ENCODE results near the gene NTN4.

Gene NTN4

GRCh38 chr12:95834572-95834971, 44.0 kb upstream of the NTN4 start:
- no peak overlapping the region for H4K5ac ChIP-seq (ENCODE audit: low read length)
- H3K36me3 ChIP-seq (ENCODE audit: control insufficient read depth, insufficient read depth, low read length): no peaks in the 10 kb centered on the region
- H2BK5ac ChIP-seq (ENCODE audit: low read length): no peak overlapping the region
- H3K4me1 ChIP-seq (ENCODE audit: control insufficient read depth, low read depth, low read length): no peaks in the 10 kb centered on the region
- H3K9ac ChIP-seq (ENCODE audit: low read length): no peak overlapping the region
- H3K23ac ChIP-seq (ENCODE audit: low read length): no peak overlapping the region
- WGBS (ENCODE audit: extremely low coverage, insufficient coverage, low lambda C conversion rate): no CpG with 5 or more reads among the region's 1 CpG
- H3K4me3 ChIP-seq (ENCODE audit: low read length): no peak overlapping the region
- no peak overlapping the region for H2AK5ac ChIP-seq (ENCODE audit: low read length)
- no peak overlapping the region for H3K18ac ChIP-seq (ENCODE audit: low read length)
- H3K27me3 ChIP-seq (ENCODE audit: insufficient read depth, low read length, poor library complexity): no peaks in the 10 kb centered on the region
- no peak overlapping the region for H3K4me2 ChIP-seq (ENCODE audit: low read length)
- no peak for DNase-seq
- no peak overlapping the region for H4K8ac ChIP-seq (ENCODE audit: low read depth, low read length)
- no peaks in the 10 kb centered on the region for H3K79me2 ChIP-seq (ENCODE audit: control insufficient read depth, insufficient read depth, low read length)
- H3K4ac ChIP-seq (ENCODE audit: low read depth, low read length): no peak overlapping the region
- H2BK15ac ChIP-seq (replicated peaks; ENCODE audit: low read depth): no peak overlapping the region
- no peak overlapping the region for H3K56ac ChIP-seq (ENCODE audit: low read length)
- H3K79me1 ChIP-seq (ENCODE audit: low read length): no peaks in the 10 kb centered on the region
- H2BK120ac ChIP-seq (ENCODE audit: low read depth, low read length): no peak overlapping the region
- no peak overlapping the region for H3K27ac ChIP-seq (ENCODE audit: low read depth, low read length)

GRCh38 chr12:95830335-95831089, 39.9 kb upstream of the NTN4 start:
- Histone ChIP-seq H3K9ac (ENCODE audit: low read length) (no peak overlapping the region), H3K27me3 (ENCODE audit: insufficient read depth, low read length, poor library complexity) (no peaks in the 10 kb centered on the region), H3K4me1 (ENCODE audit: control insufficient read depth, low read depth, low read length) (no peaks in the 10 kb centered on the region), H3K27ac (ENCODE audit: low read depth, low read length) (no peak overlapping the region), H4K5ac (ENCODE audit: low read length) (no peak overlapping the region), H3K79me1 (ENCODE audit: low read length) (no peaks in the 10 kb centered on the region), H3K4me3 (ENCODE audit: low read length) (no peak overlapping the region), H3K4me2 (ENCODE audit: low read length) (no peak overlapping the region), H3K23ac (ENCODE audit: low read length) (no peak overlapping the region), H3K36me3 (ENCODE audit: control insufficient read depth, insufficient read depth, low read length) (no peaks in the 10 kb centered on the region), H2BK5ac (ENCODE audit: low read length) (no peak overlapping the region), H2AK5ac (ENCODE audit: low read length) (no peak overlapping the region), H4K8ac (ENCODE audit: low read depth, low read length) (no peak overlapping the region), H2BK15ac (replicated peaks; ENCODE audit: low read depth) (no peak overlapping the region), H3K4ac (ENCODE audit: low read depth, low read length) (no peak overlapping the region), H3K56ac (ENCODE audit: low read length) (no peak overlapping the region), H3K18ac (ENCODE audit: low read length) (no peak overlapping the region), H2BK120ac (ENCODE audit: low read depth, low read length) (no peak overlapping the region), H3K79me2 (ENCODE audit: control insufficient read depth, insufficient read depth, low read length) (no peaks in the 10 kb centered on the region)
- DNase-seq: no peak
- no CpG with 5 or more reads among the region's 2 CpGs for WGBS (ENCODE audit: extremely low coverage, insufficient coverage, low lambda C conversion rate)

GRCh38 chr12:95829395-95829794, 38.8 kb upstream of the NTN4 start:
- H4K5ac ChIP-seq (ENCODE audit: low read length): no peak overlapping the region
- no peak overlapping the region for H3K27ac ChIP-seq (ENCODE audit: low read depth, low read length)
- DNase-seq: no peak

GRCh38 chr12:95820096-95820703, 29.6 kb upstream of the NTN4 start:
- no peak overlapping the region for H2BK5ac ChIP-seq (ENCODE audit: low read length)
- no CpG with 5 or more reads among the region's 1 CpG for WGBS (ENCODE audit: extremely low coverage, insufficient coverage, low lambda C conversion rate)
- H3K4ac ChIP-seq (ENCODE audit: low read depth, low read length): no peak overlapping the region
- no peak overlapping the region for H3K27ac ChIP-seq (ENCODE audit: low read depth, low read length)
- H3K79me1 ChIP-seq (ENCODE audit: low read length): no peaks in the 10 kb centered on the region
- H3K36me3 ChIP-seq (ENCODE audit: control insufficient read depth, insufficient read depth, low read length): no peaks in the 10 kb centered on the region
- no peak overlapping the region for H2BK15ac ChIP-seq (replicated peaks; ENCODE audit: low read depth)
- H3K4me2 ChIP-seq (ENCODE audit: low read length): no peak overlapping the region
- no peak overlapping the region for H3K18ac ChIP-seq (ENCODE audit: low read length)
- H3K79me2 ChIP-seq (ENCODE audit: control insufficient read depth, insufficient read depth, low read length): no peaks in the 10 kb centered on the region
- H3K9ac ChIP-seq (ENCODE audit: low read length): no peak overlapping the region
- no peak overlapping the region for H2AK5ac ChIP-seq (ENCODE audit: low read length)
- H4K5ac ChIP-seq (ENCODE audit: low read length): no peak overlapping the region
- no peak overlapping the region for H2BK120ac ChIP-seq (ENCODE audit: low read depth, low read length)
- no peaks in the 10 kb centered on the region for H3K4me1 ChIP-seq (ENCODE audit: control insufficient read depth, low read depth, low read length)
- H3K4me3 ChIP-seq (ENCODE audit: low read length): no peak overlapping the region
- no peaks in the 10 kb centered on the region for H3K27me3 ChIP-seq (ENCODE audit: insufficient read depth, low read length, poor library complexity)
- no peak overlapping the region for H3K56ac ChIP-seq (ENCODE audit: low read length)
- H4K8ac ChIP-seq (ENCODE audit: low read depth, low read length): no peak overlapping the region
- no peak overlapping the region for H3K23ac ChIP-seq (ENCODE audit: low read length)
- peak; percentile 33 for DNase-seq

More at GRCh38 chr12:95829395-95829794, 38.8 kb upstream of the NTN4 start:
- Histone ChIP-seq H3K27me3 (ENCODE audit: insufficient read depth, low read length, poor library complexity) (no peaks in the 10 kb centered on the region), H3K79me1 (ENCODE audit: low read length) (no peaks in the 10 kb centered on the region), H3K18ac (ENCODE audit: low read length) (no peak overlapping the region), H3K4me3 (ENCODE audit: low read length) (no peak overlapping the region), H3K4ac (ENCODE audit: low read depth, low read length) (no peak overlapping the region), H2BK15ac (replicated peaks; ENCODE audit: low read depth) (no peak overlapping the region), H3K9ac (ENCODE audit: low read length) (no peak overlapping the region), H3K79me2 (ENCODE audit: control insufficient read depth, insufficient read depth, low read length) (no peaks in the 10 kb centered on the region), H4K8ac (ENCODE audit: low read depth, low read length) (no peak overlapping the region), H3K4me2 (ENCODE audit: low read length) (no peak overlapping the region), H3K36me3 (ENCODE audit: control insufficient read depth, insufficient read depth, low read length) (no peaks in the 10 kb centered on the region), H3K23ac (ENCODE audit: low read length) (no peak overlapping the region), H2BK5ac (ENCODE audit: low read length) (no peak overlapping the region), H3K4me1 (ENCODE audit: control insufficient read depth, low read depth, low read length) (no peaks in the 10 kb centered on the region), H2AK5ac (ENCODE audit: low read length) (no peak overlapping the region), H3K56ac (ENCODE audit: low read length) (no peak overlapping the region), H2BK120ac (ENCODE audit: low read depth, low read length) (no peak overlapping the region)

- no peak overlapping the region for H3K18ac ChIP-seq (ENCODE audit: low read length)
- no peak overlapping the region for H4K8ac ChIP-seq (ENCODE audit: low read depth, low read length)
- H3K27me3 ChIP-seq (ENCODE audit: insufficient read depth, low read length, poor library complexity): no peaks in the 10 kb centered on the region
- H3K23ac ChIP-seq (ENCODE audit: low read length): no peak overlapping the region
- no peak overlapping the region for H3K9ac ChIP-seq (ENCODE audit: low read length)
- H4K5ac ChIP-seq (ENCODE audit: low read length): no peak overlapping the region
- no peak overlapping the region for H2AK5ac ChIP-seq (ENCODE audit: low read length)
- H3K4ac ChIP-seq (ENCODE audit: low read depth, low read length): no peak overlapping the region
- no peaks in the 10 kb centered on the region for H3K79me2 ChIP-seq (ENCODE audit: control insufficient read depth, insufficient read depth, low read length)
- no peaks in the 10 kb centered on the region for H3K79me1 ChIP-seq (ENCODE audit: low read length)
- H2BK5ac ChIP-seq (ENCODE audit: low read length): no peak overlapping the region
- H3K4me1 ChIP-seq (ENCODE audit: control insufficient read depth, low read depth, low read length): no peaks in the 10 kb centered on the region
- no peak overlapping the region for H2BK120ac ChIP-seq (ENCODE audit: low read depth, low read length)
- no peaks in the 10 kb centered on the region for H3K36me3 ChIP-seq (ENCODE audit: control insufficient read depth, insufficient read depth, low read length)
- no peak overlapping the region for H3K27ac ChIP-seq (ENCODE audit: low read depth, low read length)
- WGBS (ENCODE audit: extremely low coverage, insufficient coverage, low lambda C conversion rate): no CpG with 5 or more reads among the region's 5 CpGs
- H2BK15ac ChIP-seq (replicated peaks; ENCODE audit: low read depth): no peak overlapping the region
- no peak overlapping the region for H3K56ac ChIP-seq (ENCODE audit: low read length)
- DNase-seq: peak; percentile 39
- no peak overlapping the region for H3K4me2 ChIP-seq (ENCODE audit: low read length)
- H3K4me3 ChIP-seq (ENCODE audit: low read length): no peak overlapping the region
Measured at GRCh38 chr12:95815632-95816212, 25.2 kb upstream of the NTN4 start.
